Keratinocyte (primary cell): ENCODE data around the gene SH3RF2. TPM values are rescaled to one million over a fixed set of nuclear protein-coding genes. Genes with fewer than 3 reads are reported as not detected.

Experiments used
- DNase-seq: peaks from one replicate; pipeline ENCODE4 v3.0.0-alpha.2; 2011; ENCODE audit warnings: low read depth, missing footprints, low spot score
- FAIRE-seq: peaks from 2 replicates; lab custom pipeline; 2011; peaks lifted over from hg19 to GRCh38; lab: Jason Lieb, UNC
- H2AFZ ChIP-seq: 2 replicates; pipeline ENCODE4 v1.6.0; 2012; ENCODE audit warnings: low read length, control low read depth, inconsistent platforms; ENCODE audit not compliant: control insufficient read depth
- H3K27ac ChIP-seq: 2 replicates; pipeline ENCODE4 v1.5.1; 2011; ENCODE audit warnings: low read length; ENCODE audit not compliant: control insufficient read depth, insufficient read depth
- H3K27me3 ChIP-seq: 3 replicates; pipeline ENCODE4 v1.6.0; 2011; ENCODE audit warnings: low read length; ENCODE audit not compliant: control insufficient read depth, insufficient read depth; ENCODE audit errors: extremely low read depth
- H3K36me3 ChIP-seq, 2 experiments: 2 replicates in 1 of 2; 3 replicates in 1 of 2; pipeline ENCODE4 v1.5.1; 2011; ENCODE audit warnings: low read length in 2 of 2, mild to moderate bottlenecking in 1 of 2; ENCODE audit not compliant: control insufficient read depth in 2 of 2, insufficient read depth in 2 of 2; ENCODE audit errors: extremely low read depth in 1 of 2
- H3K4me1 ChIP-seq: 3 replicates; pipeline ENCODE4 v1.5.1; 2011; ENCODE audit warnings: low read length; ENCODE audit not compliant: control insufficient read depth, insufficient read depth; ENCODE audit errors: extremely low read depth
- H3K4me2 ChIP-seq: 3 replicates; pipeline ENCODE4 v1.6.0; 2011; ENCODE audit warnings: low read depth, low read length; ENCODE audit not compliant: control insufficient read depth, insufficient read depth; ENCODE audit errors: extremely low read depth
- H3K4me3 ChIP-seq, 3 experiments: fragments of 200-600 bp in 1 of 3; sonication (generic) in 1 of 3; 2 replicates in 2 of 3; 3 replicates in 1 of 3; pipeline ENCODE4 v1.5.1; 2011 to 2016; ENCODE audit warnings: low read length in 3 of 3, mild to moderate bottlenecking in 3 of 3, control low read depth in 2 of 3, inconsistent platforms in 1 of 3, low read depth in 1 of 3, mixed read lengths in 1 of 3, mixed run types in 1 of 3, moderate library complexity in 1 of 3; ENCODE audit not compliant: control insufficient read depth in 2 of 3, insufficient read depth in 2 of 3; ENCODE audit errors: extremely low read depth in 1 of 3
- H3K79me2 ChIP-seq: 2 replicates; pipeline ENCODE4 v1.6.0; 2012; ENCODE audit warnings: low read length; ENCODE audit not compliant: control insufficient read depth, insufficient read depth
- H3K9ac ChIP-seq: 3 replicates; pipeline ENCODE4 v1.6.0; 2011; ENCODE audit warnings: low read length; ENCODE audit not compliant: control insufficient read depth, insufficient read depth; ENCODE audit errors: extremely low read depth
- H3K9me1 ChIP-seq: 3 replicates; pipeline ENCODE4 v1.6.0; 2011; ENCODE audit warnings: low read length; ENCODE audit not compliant: control insufficient read depth, insufficient read depth; ENCODE audit errors: extremely low read depth
- H3K9me3 ChIP-seq: 2 replicates; pipeline ENCODE4 v1.5.1; 2012; ENCODE audit warnings: low read depth, low read length; ENCODE audit not compliant: control insufficient read depth
- H4K20me1 ChIP-seq: 3 replicates; pipeline ENCODE4 v1.6.0; 2011; ENCODE audit warnings: low read length; ENCODE audit not compliant: control insufficient read depth, insufficient read depth; ENCODE audit errors: extremely low read depth
- CTCF ChIP-seq, 3 experiments: IDR thresholded peaks in 1 of 3; conservative IDR thresholded peaks in 1 of 3; optimal IDR thresholded peaks in 1 of 3; 2 replicates in 2 of 3; 3 replicates in 1 of 3; pipeline versions ENCODE3 to v1.5.1; 2011; ENCODE audit warnings: low read length in 3 of 3, mild to moderate bottlenecking in 3 of 3, moderate library complexity in 2 of 3, control low read depth in 1 of 3, inconsistent platforms in 1 of 3; ENCODE audit not compliant: insufficient read depth in 2 of 3; ENCODE audit errors: extremely low read depth in 1 of 3
- EZH2 ChIP-seq: IDR thresholded peaks from one replicate; pipeline ENCODE4 v1.6.1; 2012; ENCODE audit warnings: inconsistent platforms, mild to moderate bottlenecking, low read length, moderate library complexity
- dilution Hi-C: fragments of 300-500 bp; cut with MboI; formaldehyde crosslinking; loops from one replicate; pipeline ENCODE4 v1.7.0; 2020; ENCODE audit warnings: low sequenced_read_pairs; ENCODE audit not compliant: extremely low pct_ligation_motif_present
- polyA plus RNA-seq, 5 experiments: library from polyadenylated mRNA; depleted of rRNA in 3 of 5; stranded (reverse) in 3 of 5; stranded (forward) in 1 of 5; unstranded in 1 of 5; fragments of >200 nt; gene quantifications; 1 replicate in 1 of 5; 2 replicates in 3 of 5; 3 replicates in 1 of 5; pipeline versions ENCODE4 v1.2.1 to v1.2.3, GENCODE V29; 2011 to 2012; ENCODE audit warnings: missing spikeins in 2 of 5, low read depth in 1 of 5, low replicate concordance in 1 of 5

Gene SH3RF2
- polyA plus RNA-seq, 1 donor (not counting 4 experiments of a cell fraction or from before 2014, with no cell fraction given): 43.7 TPM

GRCh38 chr5:145944328-145944727 is 8.0 kb downstream of the SH3RF2 start:
- Histone ChIP-seq H3K9me1 (no peaks in the 10 kb centered on the region), H3K4me1 (peaks cover 89% of the 10 kb centered on the region), H3K4me3 (no peak overlapping the region), H3K9me3 (no peaks in the 10 kb centered on the region), H3K4me2 (no peak overlapping the region), H3K9ac (no peak overlapping the region), H3K27ac (no peak overlapping the region), H2AFZ (no peak overlapping the region), H3K27me3 (no peaks in the 10 kb centered on the region), H3K36me3 (peaks cover 5 to 32% of the 10 kb centered on the region in 2 experiments), H3K79me2 (peaks cover 79% of the 10 kb centered on the region), H4K20me1 (no peaks in the 10 kb centered on the region)
- DNase-seq: no peak
- dilution Hi-C loops: no loop called here
- FAIRE-seq: no peak
- TF ChIP-seq CTCF (optimal IDR thresholded peaks at IDR 0.05 in 1 of 3, IDR thresholded peaks at IDR 0.05 in 1 of 3, conservative IDR thresholded peaks at IDR 0.05 in 1 of 3; ENCODE audit: extremely low read depth in 1 of 3, insufficient read depth in 2 of 3, low read length in 3 of 3): no peak
- no peak for TF ChIP-seq EZH2

GRCh38 chr5:145945620-145946111 is 9.3 kb downstream of the SH3RF2 start:
- no peaks in the 10 kb centered on the region for H4K20me1 ChIP-seq
- H3K27me3 ChIP-seq: no peaks in the 10 kb centered on the region
- H3K9me3 ChIP-seq: no peaks in the 10 kb centered on the region
- DNase-seq (no peak), FAIRE-seq (peak; percentile 20)
- H2AFZ ChIP-seq: no peak overlapping the region
- no peak for TF ChIP-seq EZH2
- TF ChIP-seq CTCF (optimal IDR thresholded peaks at IDR 0.05 in 1 of 3, IDR thresholded peaks at IDR 0.05 in 1 of 3, conservative IDR thresholded peaks at IDR 0.05 in 1 of 3; ENCODE audit: extremely low read depth in 1 of 3, insufficient read depth in 2 of 3, low read length in 3 of 3): no peak
- H3K9ac ChIP-seq: peak overlapping the region; percentile 0
- peak overlapping the region; percentile 19 for H3K4me2 ChIP-seq
- H3K9me1 ChIP-seq: no peaks in the 10 kb centered on the region
- peaks cover 85% of the 10 kb centered on the region for H3K4me1 ChIP-seq
- H3K36me3 ChIP-seq: peaks cover 8 to 19% of the 10 kb centered on the region in 2 experiments
- no peak overlapping the region for H3K4me3 ChIP-seq
- dilution Hi-C loops: no loop called here
- peaks cover 79% of the 10 kb centered on the region for H3K79me2 ChIP-seq
- peak overlapping the region; percentile 61 for H3K27ac ChIP-seq
